Mesothelial cell of epicardium (in vitro differentiated cells): ENCODE data around the gene SSH2. TPM values are rescaled to one million over a fixed set of nuclear protein-coding genes. Genes with fewer than 3 reads are reported as not detected.

ENCODE experiments used
- DNase-seq, 2 experiments: peaks; one replicate each; pipeline ENCODE4 v3.0.0; 2021; ENCODE audit warnings: low spot score in 2 of 2; ENCODE audit not compliant: unreplicated experiment in 2 of 2
- H3K27ac Mint-ChIP-seq: 2 replicates; pipeline ENCODE4 v1.8.0; 2021; ENCODE audit warnings: mixed read lengths
- H3K27me3 Mint-ChIP-seq: 2 replicates; pipeline ENCODE4 v1.8.0; 2021; ENCODE audit warnings: low read depth, mixed read lengths
- H3K36me3 Mint-ChIP-seq: 2 replicates; pipeline ENCODE4 v1.8.0; 2021; ENCODE audit warnings: mixed read lengths
- H3K4me1 Mint-ChIP-seq: 2 replicates; pipeline ENCODE4 v1.8.0; 2021; ENCODE audit warnings: mixed read lengths
- H3K4me3 Mint-ChIP-seq: 2 replicates; pipeline ENCODE4 v1.8.0; 2021; ENCODE audit warnings: mild to moderate bottlenecking, moderate library complexity, mixed read lengths
- H3K9me3 Mint-ChIP-seq: 2 replicates; pipeline ENCODE4 v1.8.0; 2021; ENCODE audit warnings: mixed read lengths
- CTCF ChIP-seq: fragments of 200-600 bp; sonication (generic); IDR thresholded peaks from one replicate; pipeline ENCODE4 v1.5.0; 2021; ENCODE audit warnings: antibody characterized with exemption; ENCODE audit not compliant: unreplicated experiment
- total RNA-seq: library from RNA; stranded (reverse); gene quantifications from 3 replicates; pipeline ENCODE4 v1.2.1, GENCODE V29; 2021

Gene SSH2
- total RNA-seq, 1 donor from 2014 or later: 23.7 TPM

GRCh38 chr17:29612404-29613280 lies 317.4 kb downstream of the SSH2 start:
- H3K9me3 Mint-ChIP-seq: no peaks in the 10 kb centered on the region
- peaks cover 17% of the 10 kb centered on the region for H3K4me1 Mint-ChIP-seq
- TF ChIP-seq CTCF: no peak
- H3K27me3 Mint-ChIP-seq: peaks cover 36% of the 10 kb centered on the region
- no peak for DNase-seq
- H3K4me3 Mint-ChIP-seq: no peak overlapping the region
- no peak overlapping the region for H3K27ac Mint-ChIP-seq
- H3K36me3 Mint-ChIP-seq: no peaks in the 10 kb centered on the region

DNA sequence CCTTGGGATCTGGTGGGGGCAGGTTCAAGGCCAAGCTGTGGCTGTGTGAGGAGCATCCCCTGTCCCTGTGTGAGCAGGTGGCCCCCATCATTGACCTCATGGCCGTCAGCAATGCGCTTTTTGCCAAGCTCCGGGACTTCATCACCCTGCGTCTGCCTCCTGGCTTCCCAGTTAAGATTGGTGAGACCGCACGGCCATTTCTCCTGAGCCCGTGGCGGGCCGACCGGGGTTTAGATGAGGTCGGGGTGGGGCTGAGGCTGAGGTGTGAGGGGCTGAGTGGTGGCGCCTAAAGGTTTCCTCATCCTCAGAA lies 318.0 kb downstream of the SSH2 start:
- no peak for TF ChIP-seq CTCF
- H3K36me3 Mint-ChIP-seq: no peaks in the 10 kb centered on the region
- no peak overlapping the region for H3K4me3 Mint-ChIP-seq
- no peak for DNase-seq
- peaks cover 30% of the 10 kb centered on the region for H3K27me3 Mint-ChIP-seq
- peaks cover 12% of the 10 kb centered on the region for H3K4me1 Mint-ChIP-seq
- H3K27ac Mint-ChIP-seq: no peak overlapping the region
- H3K9me3 Mint-ChIP-seq: no peaks in the 10 kb centered on the region

DNA sequence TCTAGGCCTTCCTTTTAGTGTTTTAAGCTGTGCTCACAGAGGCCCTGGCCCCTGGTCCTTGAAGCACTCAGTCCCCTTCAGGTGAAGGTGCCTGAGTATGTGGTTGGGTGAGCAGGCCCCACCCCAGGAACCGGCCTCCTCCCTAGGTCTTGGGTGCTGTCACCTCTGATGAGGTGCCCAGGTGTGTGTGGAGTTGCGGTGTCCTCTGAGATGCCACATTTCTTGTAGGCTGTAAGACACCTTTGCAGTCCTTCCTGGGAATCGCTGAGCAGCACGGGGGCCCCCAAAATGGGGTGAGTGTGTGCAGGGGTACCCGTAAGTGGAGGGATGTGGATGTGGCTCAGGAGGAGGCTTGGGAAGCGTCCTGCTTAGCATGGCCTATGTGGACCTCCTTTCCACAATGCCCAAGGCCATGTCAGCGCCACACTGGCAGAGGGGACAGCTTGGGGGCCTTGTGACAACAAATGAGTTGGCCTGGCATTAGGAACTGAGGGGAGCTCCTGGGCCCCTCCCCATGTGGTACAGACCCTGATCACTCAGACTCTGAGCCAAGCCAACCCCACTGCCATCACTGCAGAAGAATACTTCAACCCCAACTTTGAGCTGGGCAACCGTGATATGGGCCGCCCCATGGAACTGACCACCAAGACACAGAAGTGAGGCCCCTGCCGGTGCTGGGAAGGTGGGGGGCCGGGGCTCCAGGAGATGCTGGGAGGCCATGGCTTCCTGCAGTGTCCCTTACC lies 318.5 kb downstream of the SSH2 start:
- Mint-ChIP-seq H3K27ac (no peak overlapping the region), H3K9me3 (no peaks in the 10 kb centered on the region), H3K4me3 (no peak overlapping the region), H3K27me3 (peaks cover 25% of the 10 kb centered on the region), H3K4me1 (peaks cover 8% of the 10 kb centered on the region), H3K36me3 (no peaks in the 10 kb centered on the region)
- DNase-seq: no peak
- no peak for TF ChIP-seq CTCF

DNA sequence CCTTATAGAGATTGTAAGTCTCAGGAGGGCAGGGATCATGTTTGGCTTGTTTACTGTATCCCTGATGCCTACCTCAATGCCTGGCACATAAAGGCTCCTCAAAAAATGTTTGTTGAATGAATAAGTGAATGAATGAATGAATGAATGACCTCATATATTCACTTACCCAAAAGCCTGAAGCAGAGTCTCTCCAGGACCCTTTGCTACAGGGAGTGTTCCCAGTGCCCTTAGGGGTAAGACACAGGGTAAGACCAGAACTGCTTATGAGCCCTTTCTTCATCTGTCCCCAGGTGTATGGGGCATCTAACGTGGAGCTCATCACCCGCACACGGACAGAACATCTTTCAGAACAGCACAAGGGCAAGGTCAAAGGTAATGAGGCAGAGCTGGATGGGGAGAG lies 319.6 kb downstream of the SSH2 start:
- peaks cover 15% of the 10 kb centered on the region for H3K27me3 Mint-ChIP-seq
- peaks cover 6% of the 10 kb centered on the region for H3K4me1 Mint-ChIP-seq
- TF ChIP-seq CTCF: no peak
- H3K36me3 Mint-ChIP-seq: no peaks in the 10 kb centered on the region
- H3K4me3 Mint-ChIP-seq: no peak overlapping the region
- no peak for DNase-seq
- no peak overlapping the region for H3K27ac Mint-ChIP-seq
- no peaks in the 10 kb centered on the region for H3K9me3 Mint-ChIP-seq

- DNase-seq: no peak
Observed at GRCh38 chr17:29608986-29609385, 321.0 kb downstream of the SSH2 start.

More at GRCh38 chr17:29608986-29609385, 321.0 kb downstream of the SSH2 start:
- TF ChIP-seq CTCF: no peak
- Mint-ChIP-seq H3K4me3 (no peak overlapping the region), H3K27me3 (peaks cover 3% of the 10 kb centered on the region), H3K9me3 (no peaks in the 10 kb centered on the region), H3K27ac (no peak overlapping the region), H3K36me3 (no peaks in the 10 kb centered on the region), H3K4me1 (peaks cover 3% of the 10 kb centered on the region)
